ENCODE measurements around the gene LRRC71.

The LRRC71 gene

DNA sequence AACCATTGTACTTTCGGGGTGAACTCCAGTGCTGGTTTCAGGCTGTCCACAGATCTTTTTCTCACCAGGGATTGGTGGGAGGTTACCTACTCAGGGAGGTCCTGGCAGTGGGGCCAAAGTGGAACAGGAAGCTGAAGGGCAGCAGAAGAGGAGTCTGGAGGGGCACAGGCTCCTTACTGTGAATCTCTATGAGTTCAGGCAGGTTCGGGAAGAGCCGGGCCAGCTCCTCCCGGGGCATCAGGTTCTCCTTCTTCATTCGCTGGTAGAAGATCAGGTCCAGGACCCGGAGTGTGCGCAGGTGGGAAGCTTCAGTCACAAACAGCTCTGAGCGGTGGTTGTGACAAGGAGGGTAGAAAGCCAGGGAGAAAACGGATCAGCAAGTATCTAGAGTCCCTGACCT is 26.7 kb downstream of the LRRC71 start:
- no peak for DNase-seq (ENCODE audit: low read depth)

DNA sequence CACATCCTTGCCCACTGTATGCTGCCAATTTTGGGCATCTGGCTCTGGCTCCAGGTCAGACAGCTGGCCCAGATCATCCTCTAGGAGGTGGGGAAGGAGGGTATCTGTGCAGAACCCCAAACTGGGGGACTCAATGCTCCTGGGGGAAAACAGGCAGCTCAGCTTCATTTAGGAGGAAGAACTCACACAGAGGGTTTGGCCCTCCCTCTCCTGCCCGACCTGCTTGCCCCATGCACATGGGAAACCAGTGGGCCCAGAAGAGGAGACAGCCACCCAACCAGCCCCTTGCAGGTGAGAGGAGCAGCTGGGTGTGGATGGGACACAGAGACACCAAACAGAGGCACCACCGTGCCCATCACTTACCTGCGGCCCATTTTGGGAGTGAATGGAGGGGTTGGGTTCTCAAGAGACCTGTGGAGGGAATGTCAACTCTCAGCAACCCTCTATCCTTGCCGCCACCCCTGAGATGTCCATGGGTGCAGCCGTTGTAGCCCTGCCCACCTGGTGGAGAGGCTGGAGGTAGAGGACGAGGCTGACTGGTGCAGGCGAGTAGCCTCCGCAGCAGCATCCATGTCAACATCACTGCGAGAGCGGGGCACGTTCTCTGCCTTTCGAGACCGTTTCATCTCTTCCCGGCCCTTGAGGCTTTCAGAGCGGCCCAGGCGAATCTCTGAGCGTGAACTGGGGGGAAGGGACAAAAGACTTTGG is 27.5 kb downstream of the LRRC71 start:
- DNase-seq (ENCODE audit: low read depth): no peak

DNA sequence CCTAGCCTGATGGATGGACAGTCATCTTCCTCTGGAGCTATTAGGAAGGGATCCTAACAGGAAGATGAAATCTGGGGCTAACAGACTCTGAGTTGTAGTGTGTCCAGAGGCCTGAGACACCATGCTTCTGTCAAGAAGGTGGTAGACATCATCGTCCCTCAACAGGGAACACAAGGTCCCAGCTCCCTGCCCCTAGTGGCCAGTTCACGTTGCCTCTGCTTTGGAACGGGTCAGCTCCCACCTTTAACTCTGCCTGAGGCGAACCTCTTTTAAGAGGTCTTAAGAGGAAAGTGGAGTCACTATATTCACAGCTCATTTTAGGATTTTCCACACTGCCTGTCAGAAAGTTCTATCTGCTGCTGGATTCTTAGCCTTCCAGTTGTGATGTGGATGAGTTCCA is 28.3 kb downstream of the LRRC71 start:
- DNase-seq (ENCODE audit: low read depth): no peak

GRCh38 chr1:156949127-156949526 is 28.7 kb downstream of the LRRC71 start:
- no peak for DNase-seq (ENCODE audit: low read depth)

- DNase-seq (ENCODE audit: low read depth): no peak
Measured at GRCh38 chr1:156951371-156951770, 30.9 kb downstream of the LRRC71 start.

DNA sequence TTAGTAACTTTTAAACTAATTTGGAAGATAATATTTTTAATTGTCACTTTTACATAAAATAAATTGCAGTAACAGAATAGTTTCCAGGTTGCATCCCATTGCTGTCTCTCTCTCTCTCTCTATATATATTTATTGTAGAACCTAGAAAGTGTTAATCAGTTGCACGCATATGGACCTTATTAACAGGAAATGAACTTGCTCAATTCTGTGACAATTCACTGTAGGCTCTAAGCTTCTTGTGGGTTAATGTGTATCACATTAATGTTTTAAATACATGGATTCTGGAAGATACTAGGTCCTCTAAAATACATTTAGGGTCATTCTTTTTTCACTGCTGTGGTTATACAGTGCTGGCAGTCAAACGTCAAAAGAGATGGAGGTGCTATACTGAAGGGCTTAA is 33.1 kb downstream of the LRRC71 start:
- no peak for DNase-seq (ENCODE audit: low read depth)

GRCh38 chr1:156956333-156956732 is 35.9 kb downstream of the LRRC71 start:
- DNase-seq (ENCODE audit: low read depth): no peak

GRCh38 chr1:156957634-156958033 is 37.2 kb downstream of the LRRC71 start:
- DNase-seq (ENCODE audit: low read depth): no peak

GRCh38 chr1:156958247-156958714 is 37.8 kb downstream of the LRRC71 start:
- DNase-seq (ENCODE audit: low read depth): no peak

DNA sequence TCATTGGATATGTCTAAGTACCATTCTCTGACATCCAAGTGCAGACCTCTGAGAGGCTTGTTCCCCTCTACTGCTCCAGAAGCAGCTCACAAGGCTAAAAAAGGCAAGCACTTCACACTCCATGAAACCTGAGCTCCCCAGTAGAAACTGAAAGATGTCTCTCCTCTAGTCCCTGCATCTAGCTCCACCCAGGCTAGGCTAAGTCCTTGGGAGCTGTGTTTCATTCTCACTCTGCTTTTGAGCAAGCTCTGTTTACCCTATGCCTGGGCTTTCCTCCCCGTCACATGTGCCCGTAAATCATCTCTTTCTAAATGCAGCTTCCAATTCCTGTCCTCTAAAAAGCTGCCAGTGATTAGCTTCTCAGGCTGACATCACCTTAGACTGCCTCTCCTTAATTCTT is 39.0 kb downstream of the LRRC71 start:
- DNase-seq (ENCODE audit: low read depth): peak; percentile 32

DNA sequence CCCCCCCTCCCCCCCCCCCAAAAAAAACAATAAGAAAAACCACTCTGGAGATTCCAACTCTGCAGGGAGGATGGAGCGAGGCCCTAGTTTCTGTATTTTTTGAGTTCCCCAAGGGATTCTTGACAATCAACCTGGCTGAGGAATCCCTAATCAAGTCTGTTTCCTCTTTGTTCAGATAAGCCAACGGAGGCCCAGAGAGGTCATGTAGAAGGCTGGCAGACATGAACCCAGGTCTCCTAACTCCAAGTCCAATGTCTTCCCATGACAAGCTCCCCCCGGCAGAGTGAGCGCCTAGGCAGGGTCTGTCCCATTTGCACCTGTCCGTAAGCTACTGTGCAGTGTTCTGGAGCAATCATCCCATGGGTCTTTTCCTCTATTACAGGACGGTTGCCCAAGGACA is 39.5 kb downstream of the LRRC71 start:
- no peak for DNase-seq (ENCODE audit: low read depth)

DNA sequence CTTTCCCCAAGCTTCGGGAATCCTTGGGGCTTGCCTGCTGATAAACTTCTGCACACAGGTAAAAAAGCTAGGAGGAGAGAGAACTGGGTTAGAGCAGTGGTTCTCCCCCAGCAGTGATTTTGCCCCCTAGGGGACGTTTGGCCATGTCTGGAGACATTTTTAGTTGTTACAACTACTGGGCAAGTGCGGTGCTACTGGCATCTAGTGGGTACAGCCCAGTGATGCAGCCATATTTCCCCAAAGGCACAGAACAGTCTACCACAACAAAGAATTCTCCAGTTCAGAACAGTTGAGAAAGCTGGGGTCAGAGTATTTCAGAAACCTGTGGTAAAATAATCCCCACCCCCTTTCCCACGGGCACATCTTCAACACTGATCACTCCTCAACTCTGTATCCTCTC is 41.3 kb downstream of the LRRC71 start:
- no peak for DNase-seq (ENCODE audit: low read depth)

GRCh38 chr1:156963621-156964020 is 43.2 kb downstream of the LRRC71 start:
- no peak for DNase-seq (ENCODE audit: low read depth)

GRCh38 chr1:156964441-156964840 is 44.0 kb downstream of the LRRC71 start:
- DNase-seq (ENCODE audit: low read depth): no peak

GRCh38 chr1:156969496-156969895 is 49.1 kb downstream of the LRRC71 start:
- DNase-seq (ENCODE audit: low read depth): no peak

DNA sequence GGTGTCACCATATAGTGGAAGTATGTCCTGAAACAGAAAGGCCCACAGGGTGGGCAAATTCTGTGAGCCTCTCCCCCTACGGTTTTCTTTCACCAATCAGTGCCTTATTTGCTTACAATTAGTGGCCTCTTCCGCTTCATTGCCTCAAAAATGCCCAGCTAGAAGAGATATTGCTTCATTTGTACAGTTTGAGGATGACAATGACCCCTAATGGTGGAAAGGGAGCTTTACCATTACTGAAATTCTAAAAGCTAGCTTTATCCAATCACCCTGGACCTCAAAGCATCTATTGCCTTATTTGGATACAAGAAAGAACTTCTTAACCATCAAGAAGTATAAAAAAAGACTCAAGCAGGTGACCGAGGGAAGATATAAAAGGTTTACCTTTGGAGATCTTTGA is 49.6 kb downstream of the LRRC71 start:
- no peak for DNase-seq (ENCODE audit: low read depth)

DNA sequence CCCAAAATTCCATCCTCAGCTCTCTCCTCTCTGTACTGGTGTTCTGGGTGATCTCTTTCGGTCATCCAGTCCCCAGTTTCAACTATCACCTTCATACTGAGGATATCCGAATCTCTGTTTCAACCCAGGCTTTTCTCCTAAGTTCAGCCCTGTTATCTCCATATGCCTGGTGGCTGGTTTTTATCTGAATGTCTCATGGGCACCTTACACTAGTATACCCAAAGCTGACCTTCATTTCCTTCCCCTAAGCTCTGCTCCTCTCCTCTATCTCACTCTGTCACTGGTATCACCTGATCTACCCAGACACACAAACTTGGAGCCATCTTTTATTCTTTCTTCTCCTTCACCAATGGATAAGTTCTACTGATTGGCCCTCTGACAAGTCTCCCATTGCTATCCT is 53.0 kb downstream of the LRRC71 start:
- DNase-seq (ENCODE audit: low read depth): no peak

DNA sequence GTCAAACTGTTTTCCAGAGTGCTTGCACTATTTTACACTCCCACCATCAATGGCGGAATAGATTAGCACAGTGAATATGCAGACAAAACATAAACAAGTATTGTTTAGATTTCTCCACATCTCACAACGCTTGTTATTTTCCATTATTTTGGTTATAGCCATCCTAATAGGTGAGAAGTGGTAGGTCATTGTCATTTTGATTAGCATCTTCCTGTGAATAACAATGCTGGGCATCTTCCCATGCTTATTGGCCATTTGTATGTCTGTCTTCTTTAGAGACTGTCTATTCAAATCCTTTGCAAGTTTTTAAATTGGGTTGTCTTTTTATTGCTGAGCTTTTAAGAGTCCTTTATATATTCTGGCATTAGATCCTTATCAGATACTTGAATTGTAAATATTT is 54.7 kb downstream of the LRRC71 start:
- DNase-seq (ENCODE audit: low read depth): no peak

GRCh38 chr1:156980551-156980950 is 60.1 kb downstream of the LRRC71 start:
- DNase-seq (ENCODE audit: low read depth): no peak

Data from GM04504 (cell line).